ENCODE data around the gene ZNF227.
"Not testable (repeated sequence)": the region's sequence is repeated elsewhere in the genome, so short reads cannot be mapped to it uniquely, and the experiment has no call there.

Gene ZNF227

GRCh38 chr19:44212250-44212865 is at the start of gene ZNF227:
ZNF227 (plus strand) TSS chr19:44212532; CDS start chr19:44217793, 5,261 bp downstream.
- H3K36me3 ChIP-seq (ENCODE audit: control insufficient read depth in 5 of 5, insufficient read depth in 5 of 5, low read length in 5 of 5) = peaks cover 7 to 15% (median 11%) of the 10 kb centered on the region in 5 donors
- H3K27me3 ChIP-seq (ENCODE audit: control insufficient read depth in 5 of 5, insufficient read depth in 4 of 5, low read length in 5 of 5) = no peaks in the 10 kb centered on the region
- peak within 1 kb of the TSS; percentile 88 to 98 (median 92) for H3K4me3 ChIP-seq (ENCODE audit: low read depth in 1 of 5, low read length in 5 of 5)
- peak within 1 kb of the TSS; percentile 86 for H3K27ac ChIP-seq (ENCODE audit: low read depth, low read length)
- peaks cover 3 to 17% (median 15%) of the 10 kb centered on the region in 5 donors for H3K4me1 ChIP-seq (ENCODE audit: control insufficient read depth in 5 of 5, insufficient read depth in 5 of 5, low read length in 5 of 5)
- peaks cover 0 to 6% (median 1%) of the 10 kb centered on the region in 5 donors for H3K9me3 ChIP-seq (ENCODE audit: control insufficient read depth in 5 of 5, low read length in 5 of 5)
- H3K9ac ChIP-seq (ENCODE audit: low read length in 5 of 5) = peak within 1 kb of the TSS; percentile 43 to 91 (median 89)

GRCh38 chr19:44163789-44164188 is 48.5 kb upstream of the ZNF227 start:
- Histone ChIP-seq H3K9me3 (ENCODE audit: control insufficient read depth in 5 of 5, low read length in 5 of 5) (peaks cover 18 to 61% (median 51%) of the 10 kb centered on the region in 5 donors), H3K36me3 (ENCODE audit: control insufficient read depth in 5 of 5, insufficient read depth in 5 of 5, low read length in 5 of 5) (peaks cover 6 to 19% (median 14%) of the 10 kb centered on the region in 5 donors), H3K4me3 (ENCODE audit: low read depth in 1 of 5, low read length in 5 of 5) (peak overlapping the region in 1 of 5 donors; percentile 99), H3K9ac (ENCODE audit: low read length in 5 of 5) (no peak overlapping the region), H3K27ac (ENCODE audit: low read depth, low read length) (no peak overlapping the region), H3K27me3 (ENCODE audit: control insufficient read depth in 5 of 5, insufficient read depth in 4 of 5, low read length in 5 of 5) (no peaks in the 10 kb centered on the region), H3K4me1 (ENCODE audit: control insufficient read depth in 5 of 5, insufficient read depth in 5 of 5, low read length in 5 of 5) (peaks cover 9 to 18% (median 14%) of the 10 kb centered on the region in 5 donors)

- Histone ChIP-seq H3K9me3 (ENCODE audit: control insufficient read depth in 5 of 5, low read length in 5 of 5) (peaks cover 13 to 58% (median 49%) of the 10 kb centered on the region in 5 donors), H3K27ac (ENCODE audit: low read depth, low read length) (no peak overlapping the region), H3K4me1 (ENCODE audit: control insufficient read depth in 5 of 5, insufficient read depth in 5 of 5, low read length in 5 of 5) (peaks cover 9 to 18% (median 14%) of the 10 kb centered on the region in 5 donors), H3K36me3 (ENCODE audit: control insufficient read depth in 5 of 5, insufficient read depth in 5 of 5, low read length in 5 of 5) (peaks cover 8 to 22% (median 17%) of the 10 kb centered on the region in 5 donors), H3K9ac (ENCODE audit: low read length in 5 of 5) (peak overlapping the region in 1 of 5 donors; percentile 88), H3K4me3 (ENCODE audit: low read depth in 1 of 5, low read length in 5 of 5) (peak overlapping the region; percentile 91 to 99 (median 97)), H3K27me3 (ENCODE audit: control insufficient read depth in 5 of 5, insufficient read depth in 4 of 5, low read length in 5 of 5) (no peaks in the 10 kb centered on the region)
Measured at GRCh38 chr19:44164327-44164672, 48.0 kb upstream of the ZNF227 start.

- peaks cover 12 to 57% (median 48%) of the 10 kb centered on the region in 5 donors for H3K9me3 ChIP-seq (ENCODE audit: control insufficient read depth in 5 of 5, low read length in 5 of 5)
- H3K36me3 ChIP-seq (ENCODE audit: control insufficient read depth in 5 of 5, insufficient read depth in 5 of 5, low read length in 5 of 5) = peaks cover 13 to 26% (median 23%) of the 10 kb centered on the region in 5 donors
- peaks cover 9 to 18% (median 14%) of the 10 kb centered on the region in 5 donors for H3K4me1 ChIP-seq (ENCODE audit: control insufficient read depth in 5 of 5, insufficient read depth in 5 of 5, low read length in 5 of 5)
Measured at GRCh38 chr19:44164673-44165512, 47.4 kb upstream of the ZNF227 start, which contains the start of gene ZNF226. ZNF226 (plus strand) TSS chr19:44165100; CDS start chr19:44170081, 4,981 bp downstream.

GRCh38 chr19:44170660-44171059 is 41.7 kb upstream of the ZNF227 start:
- H3K4me3 ChIP-seq (ENCODE audit: low read depth in 1 of 5, low read length in 5 of 5); H3K27ac ChIP-seq (ENCODE audit: low read depth, low read length); H3K27me3 ChIP-seq (ENCODE audit: control insufficient read depth in 5 of 5, insufficient read depth in 4 of 5, low read length in 5 of 5); H3K9ac ChIP-seq (ENCODE audit: low read length in 5 of 5); H3K4me1 ChIP-seq (ENCODE audit: control insufficient read depth in 5 of 5, insufficient read depth in 5 of 5, low read length in 5 of 5): not testable (repeated sequence)
- Histone ChIP-seq H3K36me3 (ENCODE audit: control insufficient read depth in 5 of 5, insufficient read depth in 5 of 5, low read length in 5 of 5) (peaks cover 64 to 80% (median 74%) of the 10 kb centered on the region in 5 donors), H3K9me3 (ENCODE audit: control insufficient read depth in 5 of 5, low read length in 5 of 5) (peaks cover 41 to 56% (median 51%) of the 10 kb centered on the region in 5 donors)

More at GRCh38 chr19:44164673-44165512, 47.4 kb upstream of the ZNF227 start, which contains the start of gene ZNF226:
- Histone ChIP-seq H3K27me3 (ENCODE audit: control insufficient read depth in 5 of 5, insufficient read depth in 4 of 5, low read length in 5 of 5) (no peaks in the 10 kb centered on the region), H3K27ac (ENCODE audit: low read depth, low read length) (peak within 1 kb of the TSS; percentile 59), H3K4me3 (ENCODE audit: low read depth in 1 of 5, low read length in 5 of 5) (peak within 1 kb of the TSS; percentile 91 to 99 (median 97)), H3K9ac (ENCODE audit: low read length in 5 of 5) (peak within 1 kb of the TSS; percentile 29 to 88 (median 86))

- Histone ChIP-seq H3K27ac (ENCODE audit: low read depth, low read length) (no peak overlapping the region), H3K36me3 (ENCODE audit: control insufficient read depth in 5 of 5, insufficient read depth in 5 of 5, low read length in 5 of 5) (peaks cover 52 to 56% (median 55%) of the 10 kb centered on the region in 5 donors), H3K9me3 (ENCODE audit: control insufficient read depth in 5 of 5, low read length in 5 of 5) (peaks cover 80 to 95% (median 90%) of the 10 kb centered on the region in 5 donors), H3K4me1 (ENCODE audit: control insufficient read depth in 5 of 5, insufficient read depth in 5 of 5, low read length in 5 of 5) (no peaks in the 10 kb centered on the region), H3K4me3 (ENCODE audit: low read depth in 1 of 5, low read length in 5 of 5) (peak overlapping the region; percentile 14 to 61 (median 30)), H3K9ac (ENCODE audit: low read length in 5 of 5) (no peak overlapping the region), H3K27me3 (ENCODE audit: control insufficient read depth in 5 of 5, insufficient read depth in 4 of 5, low read length in 5 of 5) (no peaks in the 10 kb centered on the region)
Measured at GRCh38 chr19:44176590-44176989, 35.7 kb upstream of the ZNF227 start.

- Histone ChIP-seq H3K4me3 (ENCODE audit: low read depth in 1 of 5, low read length in 5 of 5) (peak overlapping the region in 2 of 5 donors; percentile 23 to 34), H3K9ac (ENCODE audit: low read length in 5 of 5) (no peak overlapping the region), H3K36me3 (ENCODE audit: control insufficient read depth in 5 of 5, insufficient read depth in 5 of 5, low read length in 5 of 5) (peaks cover 9 to 15% (median 12%) of the 10 kb centered on the region in 5 donors), H3K9me3 (ENCODE audit: control insufficient read depth in 5 of 5, low read length in 5 of 5) (peaks cover 49 to 90% (median 83%) of the 10 kb centered on the region in 5 donors), H3K27ac (ENCODE audit: low read depth, low read length) (no peak overlapping the region), H3K4me1 (ENCODE audit: control insufficient read depth in 5 of 5, insufficient read depth in 5 of 5, low read length in 5 of 5) (no peaks in the 10 kb centered on the region), H3K27me3 (ENCODE audit: control insufficient read depth in 5 of 5, insufficient read depth in 4 of 5, low read length in 5 of 5) (no peaks in the 10 kb centered on the region)
Measured at GRCh38 chr19:44180968-44181367, 31.4 kb upstream of the ZNF227 start.

GRCh38 chr19:44182145-44182544 is 30.2 kb upstream of the ZNF227 start:
- no peak overlapping the region for H3K9ac ChIP-seq (ENCODE audit: low read length in 5 of 5)
- H3K9me3 ChIP-seq (ENCODE audit: control insufficient read depth in 5 of 5, low read length in 5 of 5) = peaks cover 40 to 82% (median 75%) of the 10 kb centered on the region in 5 donors
- no peaks in the 10 kb centered on the region for H3K4me1 ChIP-seq (ENCODE audit: control insufficient read depth in 5 of 5, insufficient read depth in 5 of 5, low read length in 5 of 5)
- H3K27me3 ChIP-seq (ENCODE audit: control insufficient read depth in 5 of 5, insufficient read depth in 4 of 5, low read length in 5 of 5) = no peaks in the 10 kb centered on the region
- H3K27ac ChIP-seq (ENCODE audit: low read depth, low read length) = no peak overlapping the region
- H3K4me3 ChIP-seq (ENCODE audit: low read depth in 1 of 5, low read length in 5 of 5) = peak overlapping the region in 3 of 5 donors; percentile 7 to 45 (median 31)
- H3K36me3 ChIP-seq (ENCODE audit: control insufficient read depth in 5 of 5, insufficient read depth in 5 of 5, low read length in 5 of 5) = peaks cover 0 to 5% (median under 1%) of the 10 kb centered on the region in 5 donors

GRCh38 chr19:44190020-44190419 is 22.3 kb upstream of the ZNF227 start:
- no peaks in the 10 kb centered on the region for H3K4me1 ChIP-seq (ENCODE audit: control insufficient read depth in 5 of 5, insufficient read depth in 5 of 5, low read length in 5 of 5)
- no peak overlapping the region for H3K27ac ChIP-seq (ENCODE audit: low read depth, low read length)
- H3K9me3 ChIP-seq (ENCODE audit: control insufficient read depth in 5 of 5, low read length in 5 of 5) = peaks cover 8 to 51% (median 26%) of the 10 kb centered on the region in 5 donors
- H3K4me3 ChIP-seq (ENCODE audit: low read depth in 1 of 5, low read length in 5 of 5) = no peak overlapping the region
- H3K36me3 ChIP-seq (ENCODE audit: control insufficient read depth in 5 of 5, insufficient read depth in 5 of 5, low read length in 5 of 5) = no peaks in the 10 kb centered on the region
- H3K27me3 ChIP-seq (ENCODE audit: control insufficient read depth in 5 of 5, insufficient read depth in 4 of 5, low read length in 5 of 5) = no peaks in the 10 kb centered on the region
- no peak overlapping the region for H3K9ac ChIP-seq (ENCODE audit: low read length in 5 of 5)
